ENCODE results near the gene VSX1.

GRCh38 chr20:25087186-25087929 lies 5.4 kb upstream of the VSX1 start:
- no peak for TF ChIP-seq PATZ1 (CRISPR knock-in tag; IDR thresholded peaks at IDR 0.05; ENCODE audit: borderline replicate concordance)
- no peak for TF ChIP-seq ZFP3 (CRISPR knock-in tag; IDR thresholded peaks at IDR 0.05)
- no peak for TF ChIP-seq TCF4 (CRISPR knock-in tag; IDR thresholded peaks at IDR 0.05; ENCODE audit: borderline replicate concordance)
- TF ChIP-seq CSRNP3 (CRISPR knock-in tag; IDR thresholded peaks at IDR 0.05): no peak
- TF ChIP-seq PPARA (CRISPR knock-in tag; IDR thresholded peaks at IDR 0.05; ENCODE audit: borderline replicate concordance): no peak
- no peak for TF ChIP-seq RARB (CRISPR knock-in tag; IDR thresholded peaks at IDR 0.05)
- no peak for TF ChIP-seq ZNF8 (CRISPR knock-in tag; IDR thresholded peaks at IDR 0.05)
- TF ChIP-seq ARNTL (CRISPR knock-in tag; IDR thresholded peaks at IDR 0.05; ENCODE audit: borderline replicate concordance, low read depth): no peak
- TF ChIP-seq GLIS3 (CRISPR knock-in tag; IDR thresholded peaks at IDR 0.05): no peak
- no peak for TF ChIP-seq POU6F1 (CRISPR knock-in tag; IDR thresholded peaks at IDR 0.05; ENCODE audit: borderline replicate concordance, low read depth)
- TF ChIP-seq TSHZ2 (CRISPR knock-in tag; IDR thresholded peaks at IDR 0.05): no peak
- no peak for TF ChIP-seq ZNF565 (CRISPR knock-in tag; conservative IDR thresholded peaks at IDR 0.05; ENCODE audit: low read depth)

All from SK-N-SH treated with all-trans-retinoic acid at 6 μM for 48 hours (cell line).